D721Med (cell line): ENCODE measurements around the gene ARID1B.

Experiments
- DNase-seq: peaks from one replicate; pipeline ENCODE4 v3.0.0; 2011; ENCODE audit warnings: low spot score; ENCODE audit not compliant: insufficient read length
- FAIRE-seq: peaks from 2 replicates; lab custom pipeline; 2011; peaks lifted over from hg19 to GRCh38; lab: Jason Lieb, UNC
- CTCF ChIP-seq: IDR thresholded peaks from 2 replicates; pipeline ENCODE4 v1.5.1; 2012; ENCODE audit warnings: mild to moderate bottlenecking, control low read depth; ENCODE audit not compliant: insufficient read depth; ENCODE audit errors: missing control alignments

Gene ARID1B

GRCh38 chr6:157125531-157125930, 348.4 kb downstream of the ARID1B start:
- no peak for FAIRE-seq
- no peak for DNase-seq
- no peak for TF ChIP-seq CTCF

DNA sequence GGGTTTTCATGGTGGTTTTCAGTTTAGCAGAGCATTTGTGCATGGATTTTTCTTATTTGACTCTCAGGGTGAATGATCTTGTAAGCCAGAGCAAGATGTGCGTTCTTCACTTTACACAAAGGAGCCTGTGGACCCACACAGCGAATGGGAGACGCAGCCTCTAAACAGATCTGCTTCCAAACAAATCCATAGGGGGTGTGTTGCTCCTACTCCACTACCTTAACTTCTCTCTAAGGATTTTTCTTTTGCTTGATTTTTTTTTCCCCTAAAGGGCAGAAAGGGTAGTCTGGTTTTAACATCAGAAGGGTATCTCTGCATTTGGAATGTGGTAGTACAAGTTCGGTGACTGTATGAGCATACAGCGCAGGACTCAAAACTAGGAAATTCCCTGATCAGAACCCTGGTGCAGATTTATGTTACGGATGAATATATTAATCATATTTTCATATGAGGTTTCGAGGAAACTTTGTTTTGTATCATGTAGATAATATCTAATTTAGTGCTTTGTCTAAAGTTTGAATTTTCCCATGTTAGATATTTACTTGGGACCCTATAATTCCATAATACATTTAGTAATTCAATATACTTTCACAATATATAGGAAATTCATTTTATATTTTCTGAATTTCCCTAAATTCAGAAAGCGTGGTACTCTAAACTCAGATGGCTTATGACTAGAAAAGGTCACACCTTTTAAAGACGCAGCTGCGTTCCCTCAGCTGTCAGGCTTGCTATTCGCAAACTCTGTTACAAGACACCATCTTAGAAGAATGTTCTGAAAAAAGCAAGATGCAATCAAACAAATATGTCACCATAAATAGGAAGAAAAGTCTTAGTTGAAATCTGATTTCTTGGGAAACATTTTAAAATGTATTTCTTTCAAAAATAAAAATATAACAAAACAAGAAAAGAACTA, 349.3 kb downstream of the ARID1B start:
- no peak for TF ChIP-seq CTCF
- FAIRE-seq (no peak), DNase-seq (no peak)

DNA sequence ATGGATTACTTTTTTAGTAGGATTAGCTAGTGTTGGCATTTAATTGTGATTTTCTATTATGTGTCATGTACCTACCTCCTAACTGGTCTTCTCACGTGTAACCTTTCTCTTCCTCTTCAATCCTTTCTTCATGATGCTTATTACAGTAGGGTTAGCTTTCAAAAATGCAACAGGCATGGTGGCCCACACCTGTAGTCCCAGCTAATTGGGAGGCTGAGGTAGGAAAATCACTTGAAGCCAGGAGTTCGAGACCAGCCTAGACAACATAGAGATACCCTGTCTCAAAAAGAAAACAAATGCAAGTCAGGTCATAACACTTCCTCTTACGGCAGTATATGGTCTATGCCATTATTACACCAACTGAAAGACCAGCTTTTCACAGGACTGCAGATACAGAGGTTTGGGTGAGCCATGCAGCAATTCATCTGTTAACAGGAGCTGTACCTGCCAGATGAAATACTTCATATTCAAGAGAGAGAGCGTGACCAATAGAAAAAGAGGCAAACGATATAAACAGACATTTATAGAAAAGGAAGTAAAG, 351.1 kb downstream of the ARID1B start:
- no peak for TF ChIP-seq CTCF
- DNase-seq (no peak), FAIRE-seq (no peak)

DNA sequence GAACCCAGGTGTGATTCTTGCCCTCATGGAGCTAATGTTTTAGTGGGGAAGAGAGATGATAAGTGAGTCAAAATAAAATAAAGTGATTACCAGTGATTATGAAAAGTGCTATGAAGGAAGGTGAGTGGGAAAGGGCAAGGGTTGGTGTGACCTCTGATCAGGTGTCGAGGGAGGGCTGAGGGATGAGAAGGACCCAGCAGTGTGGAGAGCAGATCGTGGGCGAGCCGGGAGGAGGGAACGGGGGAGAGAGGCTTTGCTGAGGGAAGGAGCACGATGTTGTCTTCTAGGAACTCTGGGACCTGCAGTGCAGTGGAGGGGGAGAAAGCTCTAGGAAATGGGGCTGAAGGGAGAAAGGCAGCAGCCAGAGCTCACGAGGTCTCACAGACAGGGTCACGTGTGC, 354.1 kb downstream of the ARID1B start:
- FAIRE-seq (no peak), DNase-seq (no peak)
- TF ChIP-seq CTCF = no peak

GRCh38 chr6:157133856-157134255, 356.7 kb downstream of the ARID1B start:
- DNase-seq (no peak), FAIRE-seq (no peak)
- no peak for TF ChIP-seq CTCF

- TF ChIP-seq CTCF = no peak
- DNase-seq (no peak), FAIRE-seq (no peak)
Measured at GRCh38 chr6:157134402-157135047, 357.3 kb downstream of the ARID1B start.

- DNase-seq (no peak), FAIRE-seq (no peak)
- TF ChIP-seq CTCF = no peak
Measured at GRCh38 chr6:157135691-157136090, 358.5 kb downstream of the ARID1B start.
